Mesendoderm (in vitro differentiated cells): ENCODE data around the gene LRCOL1.

Source experiments
- DNase-seq: peaks from one replicate; pipeline ENCODE4 v3.0.0; 2013
- H2AK5ac ChIP-seq: 2 replicates; pipeline ENCODE4 v1.6.1; 2013; ENCODE audit warnings: low read length, inconsistent platforms
- H2BK120ac ChIP-seq: 2 replicates; pipeline ENCODE4 v1.6.1; 2013; ENCODE audit warnings: low read depth, mild to moderate bottlenecking, low read length, moderate library complexity, mixed read lengths
- H2BK15ac ChIP-seq: replicated peaks from 2 replicates; pipeline ENCODE4 v1.6.1; 2013; ENCODE audit warnings: low read depth, mild to moderate bottlenecking, moderate library complexity
- H2BK5ac ChIP-seq: 2 replicates; pipeline ENCODE4 v1.6.1; 2013; ENCODE audit warnings: low read length, inconsistent platforms
- H3K18ac ChIP-seq: 2 replicates; pipeline ENCODE4 v1.6.1; 2013; ENCODE audit warnings: mild to moderate bottlenecking, low read length, mixed read lengths
- H3K23ac ChIP-seq: one replicate; pipeline ENCODE4 v1.6.1; 2013; ENCODE audit warnings: low read length
- H3K27ac ChIP-seq: 2 replicates; pipeline ENCODE4 v1.5.1; 2013; ENCODE audit warnings: low read depth, mild to moderate bottlenecking, inconsistent platforms, low read length, moderate library complexity
- H3K27me3 ChIP-seq: 2 replicates; pipeline ENCODE4 v1.6.1; 2013; ENCODE audit warnings: low read length, control low read depth, mild to moderate bottlenecking, inconsistent platforms; ENCODE audit not compliant: insufficient read depth, poor library complexity
- H3K36me3 ChIP-seq: 2 replicates; pipeline ENCODE4 v1.6.1; 2013; ENCODE audit warnings: low read length, inconsistent platforms; ENCODE audit not compliant: control insufficient read depth, insufficient read depth
- H3K4ac ChIP-seq: one replicate; pipeline ENCODE4 v1.6.1; 2013; ENCODE audit warnings: low read depth, mild to moderate bottlenecking, low read length, moderate library complexity
- H3K4me1 ChIP-seq: 2 replicates; pipeline ENCODE4 v1.6.1; 2013; ENCODE audit warnings: low read depth, low read length, inconsistent platforms; ENCODE audit not compliant: control insufficient read depth
- H3K4me2 ChIP-seq: 2 replicates; pipeline ENCODE4 v1.6.1; 2013; ENCODE audit warnings: low read length
- H3K4me3 ChIP-seq: 2 replicates; pipeline ENCODE4 v1.5.1; 2013; ENCODE audit warnings: mild to moderate bottlenecking, low read length
- H3K56ac ChIP-seq: one replicate; pipeline ENCODE4 v1.6.1; 2013; ENCODE audit warnings: low read length
- H3K79me1 ChIP-seq: 2 replicates; pipeline ENCODE4 v1.6.1; 2013; ENCODE audit warnings: low read length, inconsistent platforms
- H3K79me2 ChIP-seq: 2 replicates; pipeline ENCODE4 v1.6.1; 2013; ENCODE audit warnings: mild to moderate bottlenecking, low read length; ENCODE audit not compliant: control insufficient read depth, insufficient read depth
- H3K9ac ChIP-seq: 2 replicates; pipeline ENCODE4 v1.6.1; 2013; ENCODE audit warnings: low read length, inconsistent platforms
- H4K5ac ChIP-seq: one replicate; pipeline ENCODE4 v1.6.1; 2013; ENCODE audit warnings: low read length
- H4K8ac ChIP-seq: one replicate; pipeline ENCODE4 v1.6.1; 2013; ENCODE audit warnings: low read depth, mild to moderate bottlenecking, control low read depth, low read length, moderate library complexity
- WGBS: extraction: QIAGEN DNeasy Blood & Tissue Kit; methylation state at CpG from one replicate; pipeline ENCODE4 v1.1.7; 2013; ENCODE audit warnings: low lambda C conversion rate, missing lambda C conversion rate; ENCODE audit not compliant: insufficient coverage; ENCODE audit errors: extremely low coverage; 5-methylcytosine and 5-hydroxymethylcytosine counted together

Gene LRCOL1

DNA sequence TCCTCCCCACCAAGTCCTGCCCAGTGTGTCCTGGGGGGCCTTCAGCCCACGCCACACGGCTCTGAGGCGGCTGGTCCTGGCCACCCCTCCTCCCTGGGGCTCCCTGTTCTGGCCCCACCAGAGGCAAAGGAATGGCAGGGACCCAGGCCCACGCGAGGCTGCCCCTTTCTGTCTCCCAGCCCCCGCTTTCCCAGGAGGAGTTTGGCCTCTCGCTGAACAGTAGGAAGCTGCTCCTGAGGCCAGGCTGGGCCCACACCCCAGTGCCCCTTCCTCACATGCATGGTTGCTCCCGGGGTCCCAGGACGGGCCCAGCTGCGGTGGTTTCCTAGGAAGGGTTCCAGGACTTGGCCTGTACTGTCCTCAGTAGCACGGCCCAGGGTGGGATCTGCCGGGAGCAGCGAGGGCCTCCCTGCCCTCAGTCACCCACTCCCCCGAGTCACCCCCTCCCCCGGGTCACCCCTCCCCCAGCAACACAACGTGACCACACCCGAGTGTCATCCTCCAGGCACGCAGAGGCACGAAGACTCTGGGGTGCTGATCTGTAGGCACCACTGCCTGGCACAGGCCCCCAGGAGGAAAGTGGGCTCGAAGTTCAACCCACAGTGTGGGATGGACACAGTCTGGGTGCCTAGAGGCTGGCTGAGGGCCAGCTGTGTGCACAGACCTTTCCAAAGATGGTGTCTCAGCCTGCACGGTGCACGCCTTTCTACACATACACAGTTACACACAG, 33.0 kb downstream of the LRCOL1 start:
- no peak overlapping the region for H2BK120ac ChIP-seq
- H4K8ac ChIP-seq: no peak overlapping the region
- H3K79me2 ChIP-seq: no peaks in the 10 kb centered on the region
- no peak overlapping the region for H2AK5ac ChIP-seq
- H3K79me1 ChIP-seq: no peaks in the 10 kb centered on the region
- H3K4me1 ChIP-seq: no peaks in the 10 kb centered on the region
- H3K9ac ChIP-seq: no peak overlapping the region
- H3K4ac ChIP-seq: no peak overlapping the region
- H3K36me3 ChIP-seq: peaks cover 3% of the 10 kb centered on the region
- H3K27me3 ChIP-seq: peaks cover under 1% of the 10 kb centered on the region
- no peak overlapping the region for H2BK15ac ChIP-seq
- H4K5ac ChIP-seq: no peak overlapping the region
- H3K4me3 ChIP-seq: no peak overlapping the region
- DNase-seq: no peak
- H3K23ac ChIP-seq: no peak overlapping the region
- no peak overlapping the region for H3K27ac ChIP-seq
- no peak overlapping the region for H3K56ac ChIP-seq
- no peak overlapping the region for H3K18ac ChIP-seq
- no peak overlapping the region for H2BK5ac ChIP-seq
- H3K4me2 ChIP-seq: no peak overlapping the region
- no CpG with 5 or more reads among the region's 22 CpGs for whole genome bisulfite sequencing

DNA sequence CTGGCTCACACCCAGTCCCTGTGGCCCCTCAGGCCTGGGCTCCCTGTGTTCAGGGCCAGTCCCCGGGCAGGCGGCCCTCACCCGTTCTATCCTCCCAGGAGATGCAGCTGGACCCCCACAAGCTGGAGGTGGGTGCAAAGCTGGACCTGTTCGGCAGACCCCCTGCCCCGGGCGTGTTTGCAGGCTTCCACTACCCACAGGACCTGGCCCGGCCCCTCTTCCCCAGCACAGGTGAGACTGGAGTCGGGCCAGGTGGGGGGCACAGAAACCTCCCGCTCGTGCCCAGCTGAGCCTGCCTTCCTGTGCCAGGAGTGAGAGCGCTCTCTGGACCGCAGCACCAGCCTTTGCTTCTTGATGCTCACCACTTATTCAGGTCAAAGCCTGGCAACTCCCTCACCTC, 33.7 kb downstream of the LRCOL1 start:
- WGBS: no CpG with 5 or more reads among the region's 12 CpGs
- H3K23ac ChIP-seq: no peak overlapping the region
- no peaks in the 10 kb centered on the region for H3K4me1 ChIP-seq
- H4K8ac ChIP-seq: no peak overlapping the region
- H3K79me2 ChIP-seq: no peaks in the 10 kb centered on the region
- H3K79me1 ChIP-seq: no peaks in the 10 kb centered on the region
- H4K5ac ChIP-seq: no peak overlapping the region
- no peak overlapping the region for H3K27ac ChIP-seq
- H3K18ac ChIP-seq: no peak overlapping the region
- no peak overlapping the region for H3K4me2 ChIP-seq
- peaks cover 3% of the 10 kb centered on the region for H3K36me3 ChIP-seq
- H3K56ac ChIP-seq: no peak overlapping the region
- no peak overlapping the region for H2BK5ac ChIP-seq
- no peak overlapping the region for H3K9ac ChIP-seq
- H2BK15ac ChIP-seq: no peak overlapping the region
- no peak overlapping the region for H3K4me3 ChIP-seq
- no peak overlapping the region for H2BK120ac ChIP-seq
- no peak overlapping the region for H3K4ac ChIP-seq
- DNase-seq: no peak
- no peak overlapping the region for H2AK5ac ChIP-seq
- no peaks in the 10 kb centered on the region for H3K27me3 ChIP-seq

DNA sequence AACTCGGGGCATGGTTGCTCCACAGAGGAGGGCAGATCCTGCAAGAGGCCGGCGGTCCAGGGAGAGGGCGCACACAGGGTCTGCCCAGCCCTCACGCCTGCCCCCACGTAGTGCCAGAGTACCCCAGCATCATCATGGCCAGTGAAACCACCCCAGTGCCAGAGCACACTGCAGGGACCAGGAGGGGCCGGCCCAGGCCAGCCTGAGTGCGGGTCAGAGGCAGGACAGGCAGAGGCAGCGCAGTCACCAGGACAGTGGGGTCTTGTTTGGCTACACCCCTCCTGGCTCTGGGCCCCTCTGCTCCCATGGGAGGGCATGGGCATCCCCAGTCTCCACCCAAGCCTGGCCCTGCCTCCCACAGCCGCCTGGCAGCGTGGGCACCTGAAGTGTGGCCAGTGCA, 34.7 kb downstream of the LRCOL1 start:
- Histone ChIP-seq H3K79me1 (no peaks in the 10 kb centered on the region), H3K4ac (no peak overlapping the region), H2BK120ac (no peak overlapping the region), H3K4me1 (no peaks in the 10 kb centered on the region), H3K56ac (no peak overlapping the region), H3K4me2 (no peak overlapping the region), H3K36me3 (peaks cover 3% of the 10 kb centered on the region), H3K27ac (no peak overlapping the region), H3K79me2 (no peaks in the 10 kb centered on the region), H2AK5ac (no peak overlapping the region), H3K18ac (no peak overlapping the region), H3K27me3 (no peaks in the 10 kb centered on the region), H3K9ac (no peak overlapping the region), H2BK15ac (no peak overlapping the region), H4K5ac (no peak overlapping the region), H3K4me3 (no peak overlapping the region), H3K23ac (no peak overlapping the region), H2BK5ac (no peak overlapping the region), H4K8ac (no peak overlapping the region)
- no peak for DNase-seq
- no CpG with 5 or more reads among the region's 11 CpGs for WGBS

DNA sequence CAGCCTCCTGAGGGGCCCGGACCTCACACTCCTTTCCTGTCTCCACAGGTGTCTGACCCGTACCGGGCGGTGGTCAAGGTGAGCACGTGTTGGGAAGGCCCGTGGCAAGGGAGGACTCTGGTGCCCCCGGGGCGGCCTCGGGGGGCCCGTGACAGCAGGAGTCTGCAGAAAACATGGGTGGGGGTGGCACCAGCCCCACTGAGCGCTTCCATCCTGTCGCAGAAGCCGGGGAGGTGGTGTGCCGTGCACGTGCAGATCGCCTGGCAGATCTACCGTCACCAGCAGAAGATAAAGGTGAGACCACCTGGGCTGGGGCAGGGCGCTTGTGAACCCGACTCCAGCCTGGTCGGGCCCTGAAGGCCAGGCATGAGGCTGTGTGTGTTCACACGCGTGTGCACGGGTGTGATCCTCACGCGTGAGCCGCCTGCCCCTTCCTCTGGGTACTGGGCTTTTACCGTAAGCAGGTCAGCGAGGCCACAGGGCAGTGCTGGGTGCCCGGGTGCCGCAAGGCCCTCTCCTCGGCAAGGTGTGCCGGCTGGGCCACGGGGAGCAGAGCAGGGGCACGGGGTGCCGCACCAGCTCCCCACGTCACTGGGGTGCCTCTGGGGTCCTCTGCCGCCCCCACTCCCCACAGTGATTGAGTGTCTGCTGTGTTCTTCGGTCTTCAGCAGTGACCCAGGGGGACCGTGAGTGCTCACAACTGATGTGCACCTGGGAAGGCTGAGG, 35.9 kb downstream of the LRCOL1 start:
- Histone ChIP-seq H2AK5ac (no peak overlapping the region), H4K5ac (no peak overlapping the region), H4K8ac (no peak overlapping the region), H3K9ac (no peak overlapping the region), H3K79me2 (no peaks in the 10 kb centered on the region), H3K56ac (no peak overlapping the region), H3K36me3 (peaks cover 3% of the 10 kb centered on the region), H3K18ac (no peak overlapping the region), H3K4me2 (no peak overlapping the region), H3K27ac (no peak overlapping the region), H3K4me3 (no peak overlapping the region), H3K79me1 (no peaks in the 10 kb centered on the region), H3K4me1 (no peaks in the 10 kb centered on the region), H3K23ac (no peak overlapping the region), H3K4ac (no peak overlapping the region), H2BK15ac (no peak overlapping the region), H2BK120ac (no peak overlapping the region), H2BK5ac (no peak overlapping the region), H3K27me3 (no peaks in the 10 kb centered on the region)
- no peak for DNase-seq
- no CpG with 5 or more reads among the region's 39 CpGs for WGBS

DNA sequence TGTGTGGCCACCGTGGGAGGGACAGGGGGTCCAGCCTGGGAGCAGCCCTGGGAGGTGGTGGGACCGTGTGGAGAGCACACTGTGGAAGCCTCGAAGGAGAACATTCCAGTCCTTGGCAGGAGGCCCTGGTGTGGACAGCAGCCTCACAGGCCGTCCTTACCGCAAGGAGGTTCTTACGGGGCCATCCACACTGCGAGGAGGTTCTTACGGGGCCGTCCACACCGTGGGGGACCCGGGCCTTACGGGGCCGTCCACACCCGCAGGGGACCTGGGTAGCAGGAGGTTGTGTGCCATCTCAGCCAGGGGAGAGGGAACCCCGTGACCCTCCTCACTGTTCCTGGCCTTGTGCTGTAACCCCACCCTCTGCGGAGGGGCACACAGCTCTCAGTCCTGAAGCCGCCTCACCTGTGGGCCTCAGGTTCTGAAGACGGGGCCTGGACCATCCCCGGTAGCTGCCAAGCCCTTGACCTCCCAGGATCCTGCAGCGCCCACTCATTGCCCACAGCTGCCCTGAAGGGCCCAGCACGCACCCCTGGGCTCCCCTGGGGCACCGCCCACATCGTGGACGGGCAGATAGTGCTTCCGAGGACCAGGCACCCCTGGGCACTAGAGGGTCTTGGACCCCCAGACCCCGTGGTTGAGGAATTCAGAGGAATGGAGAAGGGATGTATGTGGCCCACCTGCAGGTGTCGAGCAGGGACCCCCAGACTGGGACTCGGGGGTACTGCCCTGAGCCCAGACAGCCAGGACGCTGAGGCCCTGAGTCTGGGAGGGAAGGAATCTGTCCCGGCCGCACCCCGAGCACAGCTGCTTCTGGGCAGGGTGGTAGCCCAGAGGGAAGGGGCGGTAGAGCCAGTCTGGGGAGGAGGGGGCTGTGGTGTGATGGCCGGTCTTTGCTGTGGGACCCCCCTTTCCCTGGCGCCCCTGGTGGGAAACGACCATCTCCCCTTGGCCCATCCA, 37.3 kb downstream of the LRCOL1 start:
- no peak overlapping the region for H4K8ac ChIP-seq
- no peak overlapping the region for H3K9ac ChIP-seq
- no peak overlapping the region for H3K4me2 ChIP-seq
- H3K79me1 ChIP-seq: no peaks in the 10 kb centered on the region
- H3K18ac ChIP-seq: no peak overlapping the region
- no CpG with 5 or more reads among the region's 36 CpGs for WGBS
- H3K27me3 ChIP-seq: no peaks in the 10 kb centered on the region
- DNase-seq: no peak
- H2BK15ac ChIP-seq: no peak overlapping the region
- no peak overlapping the region for H3K27ac ChIP-seq
- peaks cover 3% of the 10 kb centered on the region for H3K36me3 ChIP-seq
- no peak overlapping the region for H4K5ac ChIP-seq
- no peak overlapping the region for H3K4ac ChIP-seq
- H2BK120ac ChIP-seq: no peak overlapping the region
- H3K4me1 ChIP-seq: no peaks in the 10 kb centered on the region
- H3K4me3 ChIP-seq: no peak overlapping the region
- H2AK5ac ChIP-seq: no peak overlapping the region
- H3K56ac ChIP-seq: no peak overlapping the region
- H3K79me2 ChIP-seq: no peaks in the 10 kb centered on the region
- no peak overlapping the region for H3K23ac ChIP-seq
- no peak overlapping the region for H2BK5ac ChIP-seq
